ENCODE results near the gene EXD3. TPM values are rescaled to one million over a fixed set of nuclear protein-coding genes. Genes with fewer than 3 reads are reported as not detected.

Gene EXD3
- total and polyA plus RNA-seq, 2 of the 13 experiments (the other 11 are each of a cell fraction or from before 2014, with no cell fraction given) = 2.7 to 4.8 TPM

DNA sequence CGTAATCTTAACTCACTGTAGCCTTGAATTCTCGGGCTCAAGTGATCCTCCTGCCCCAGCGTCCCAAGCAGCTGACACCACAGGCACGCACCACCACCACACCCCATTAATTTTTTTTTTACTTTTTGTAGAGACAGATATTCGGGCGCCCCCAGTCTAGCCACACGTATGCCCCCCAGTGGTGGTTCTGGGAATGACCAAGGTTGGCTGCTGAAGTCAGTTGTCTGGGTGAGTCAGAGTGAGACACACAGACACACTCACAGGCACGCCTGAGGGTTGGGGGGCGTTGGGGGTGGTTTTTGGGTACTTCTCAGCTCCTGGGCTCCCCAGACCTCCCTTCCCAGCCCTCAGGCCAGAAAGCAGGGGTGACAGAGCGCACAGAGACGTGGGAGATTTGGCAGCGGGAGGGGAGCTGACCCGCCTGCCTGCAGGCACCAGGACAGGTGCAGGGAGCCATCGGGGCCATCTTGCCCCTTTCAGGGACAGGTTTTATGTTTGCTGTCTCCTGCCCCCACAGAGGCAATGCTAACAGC lies 22.4 kb upstream of the EXD3 start (continued):
- TF ChIP-seq ZGPAT (CRISPR knock-in tag; IDR thresholded peaks at IDR 0.05) = peak; percentile 22; the same call in 1 of the 2 replicates
- TF ChIP-seq HOXA3 (CRISPR knock-in tag; IDR thresholded peaks at IDR 0.05) = 0 out of 2 replicates have a peak, but pooled peaks have one; percentile 19
- no peak for TF ChIP-seq NR2C2 (CRISPR knock-in tag; IDR thresholded peaks at IDR 0.05; ENCODE audit: borderline replicate concordance)
- no peak for TF ChIP-seq BRD4 (CRISPR knock-in tag; IDR thresholded peaks at IDR 0.05)
- TF ChIP-seq ZFX (CRISPR knock-in tag; IDR thresholded peaks at IDR 0.05; ENCODE audit: low read depth) = 0 out of 2 replicates have a peak, but pooled peaks have one; percentile 15
- TF ChIP-seq PATZ1 (CRISPR knock-in tag; IDR thresholded peaks at IDR 0.05) = peak; percentile 55; the same call in 1 of the 2 replicates
- TF ChIP-seq ARNT2 (CRISPR knock-in tag; IDR thresholded peaks at IDR 0.05; ENCODE audit: low read depth) = 0 out of 2 replicates have a peak, but pooled peaks have one; percentile 48
- peak; percentile 47; the same call in 1 of the 2 replicates for TF ChIP-seq RAD21 (CRISPR knock-in tag; IDR thresholded peaks at IDR 0.05)
- TF ChIP-seq ELF3 (CRISPR knock-in tag; IDR thresholded peaks at IDR 0.05) = 0 out of 2 replicates have a peak, but pooled peaks have one; percentile 17
- 0 out of 2 replicates have a peak, but pooled peaks have one; percentile 16 for TF ChIP-seq SP4 (CRISPR knock-in tag; IDR thresholded peaks at IDR 0.05)
- TF ChIP-seq SAP130 (CRISPR knock-in tag; IDR thresholded peaks at IDR 0.05; ENCODE audit: low read depth) = peak; percentile 31
- 0 out of 2 replicates have a peak, but pooled peaks have one; percentile 25 for TF ChIP-seq ZNF580 (CRISPR knock-in tag; IDR thresholded peaks at IDR 0.05; ENCODE audit: borderline replicate concordance, low read depth)
- peak; percentile 67 for TF ChIP-seq SMC3 (IDR thresholded peaks at IDR 0.05; ENCODE audit: low read length)
- TF ChIP-seq ZFP91 (CRISPR knock-in tag; IDR thresholded peaks at IDR 0.05; ENCODE audit: borderline replicate concordance) = 0 out of 2 replicates have a peak, but pooled peaks have one; percentile 22
- no peak for TF ChIP-seq PBX2 (CRISPR knock-in tag; IDR thresholded peaks at IDR 0.05)
- 0 out of 2 replicates have a peak, but pooled peaks have one; percentile 14 for TF ChIP-seq GATAD2A (CRISPR knock-in tag; IDR thresholded peaks at IDR 0.05)
- no peak for TF ChIP-seq SOX6 (IDR thresholded peaks at IDR 0.05)
- TF ChIP-seq SOX6 (CRISPR knock-in tag; IDR thresholded peaks at IDR 0.05) = peak; percentile 16; the same call in 1 of the 2 replicates
- TF ChIP-seq SKI (IDR thresholded peaks at IDR 0.05; ENCODE audit: partially characterized antibody) = peak; percentile 46
- TF ChIP-seq, protein P1, sequence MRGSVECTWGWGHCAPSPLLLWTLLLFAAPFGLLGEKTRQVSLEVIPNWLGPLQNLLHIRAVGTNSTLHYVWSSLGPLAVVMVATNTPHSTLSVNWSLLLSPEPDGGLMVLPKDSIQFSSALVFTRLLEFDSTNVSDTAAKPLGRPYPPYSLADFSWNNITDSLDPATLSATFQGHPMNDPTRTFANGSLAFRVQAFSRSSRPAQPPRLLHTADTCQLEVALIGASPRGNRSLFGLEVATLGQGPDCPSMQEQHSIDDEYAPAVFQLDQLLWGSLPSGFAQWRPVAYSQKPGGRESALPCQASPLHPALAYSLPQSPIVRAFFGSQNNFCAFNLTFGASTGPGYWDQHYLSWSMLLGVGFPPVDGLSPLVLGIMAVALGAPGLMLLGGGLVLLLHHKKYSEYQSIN (CRISPR knock-in tag; IDR thresholded peaks at IDR 0.05; ENCODE audit: borderline replicate concordance) = no peak
- TF ChIP-seq KAT8 (CRISPR knock-in tag; IDR thresholded peaks at IDR 0.05) = 0 out of 2 replicates have a peak, but pooled peaks have one; percentile 13
- peak; percentile 54 for TF ChIP-seq ZEB1 (IDR thresholded peaks at IDR 0.05; ENCODE audit: insufficient replicate concordance, low read depth)
